ENCODE data around the gene TRUB1.

The TRUB1 gene

GRCh38 chr10:114973997-114974396 lies 36.0 kb downstream of the TRUB1 start:
- in situ Hi-C loops (cut with MboI; ENCODE audit: low sequenced_read_pairs), result no loop called here

GRCh38 chr10:114974625-114975024 lies 36.6 kb downstream of the TRUB1 start:
- in situ Hi-C loops (cut with MboI; ENCODE audit: low sequenced_read_pairs), result no loop called here

GRCh38 chr10:114975091-114975490 lies 37.1 kb downstream of the TRUB1 start:
- in situ Hi-C loops (cut with MboI; ENCODE audit: low sequenced_read_pairs), result no loop called here

- in situ Hi-C loops (cut with MboI; ENCODE audit: low sequenced_read_pairs), result no loop called here
Measured at GRCh38 chr10:114982989-114983388, 45.0 kb downstream of the TRUB1 start.

- in situ Hi-C loops (cut with MboI; ENCODE audit: low sequenced_read_pairs), result no loop called here
Measured at GRCh38 chr10:114987995-114988394, 50.0 kb downstream of the TRUB1 start.

GRCh38 chr10:114990586-114990985 lies 52.6 kb downstream of the TRUB1 start:
- in situ Hi-C loops (cut with MboI; ENCODE audit: low sequenced_read_pairs), result no loop called here

- in situ Hi-C loops (cut with MboI; ENCODE audit: low sequenced_read_pairs), result no loop called here
Measured at GRCh38 chr10:114990991-114991390, 53.0 kb downstream of the TRUB1 start.

- in situ Hi-C loops (cut with MboI; ENCODE audit: low sequenced_read_pairs), result no loop called here
Measured at GRCh38 chr10:114992189-114992775, 54.3 kb downstream of the TRUB1 start.

- in situ Hi-C loops (cut with MboI; ENCODE audit: low sequenced_read_pairs), result no loop called here
Measured at GRCh38 chr10:114995468-114996247, 57.7 kb downstream of the TRUB1 start.

GRCh38 chr10:114996542-114996941 lies 58.5 kb downstream of the TRUB1 start:
- in situ Hi-C loops (cut with MboI; ENCODE audit: low sequenced_read_pairs), result no loop called here

GRCh38 chr10:114998993-114999392 lies 61.0 kb downstream of the TRUB1 start:
- in situ Hi-C loops (cut with MboI; ENCODE audit: low sequenced_read_pairs), result no loop called here

- in situ Hi-C loops (cut with MboI; ENCODE audit: low sequenced_read_pairs), result no loop called here
Measured at GRCh38 chr10:115001506-115002381, 63.7 kb downstream of the TRUB1 start.

- in situ Hi-C loops (cut with MboI; ENCODE audit: low sequenced_read_pairs), result no loop called here
Measured at GRCh38 chr10:115003396-115003795, 65.4 kb downstream of the TRUB1 start.

GRCh38 chr10:115004236-115004862 lies 66.4 kb downstream of the TRUB1 start:
- in situ Hi-C loops (cut with MboI; ENCODE audit: low sequenced_read_pairs), result no loop called here

GRCh38 chr10:115005771-115006170 lies 67.8 kb downstream of the TRUB1 start:
- in situ Hi-C loops (cut with MboI; ENCODE audit: low sequenced_read_pairs), result no loop called here

GRCh38 chr10:115018185-115018931 lies 80.4 kb downstream of the TRUB1 start:
- in situ Hi-C loops (cut with MboI; ENCODE audit: low sequenced_read_pairs), result no loop called here

- in situ Hi-C loops (cut with MboI; ENCODE audit: low sequenced_read_pairs), result no loop called here
Measured at GRCh38 chr10:115020449-115020848, 82.5 kb downstream of the TRUB1 start.

GRCh38 chr10:115022733-115023132 lies 84.7 kb downstream of the TRUB1 start:
- in situ Hi-C loops (cut with MboI; ENCODE audit: low sequenced_read_pairs), result no loop called here

- in situ Hi-C loops (cut with MboI; ENCODE audit: low sequenced_read_pairs), result no loop called here
Measured at GRCh38 chr10:115023715-115024114, 85.7 kb downstream of the TRUB1 start.

GRCh38 chr10:115024371-115024770 lies 86.4 kb downstream of the TRUB1 start:
- in situ Hi-C loops (cut with MboI; ENCODE audit: low sequenced_read_pairs), result no loop called here
